ENCODE data around the gene ADGRV1.

Gene ADGRV1

DNA sequence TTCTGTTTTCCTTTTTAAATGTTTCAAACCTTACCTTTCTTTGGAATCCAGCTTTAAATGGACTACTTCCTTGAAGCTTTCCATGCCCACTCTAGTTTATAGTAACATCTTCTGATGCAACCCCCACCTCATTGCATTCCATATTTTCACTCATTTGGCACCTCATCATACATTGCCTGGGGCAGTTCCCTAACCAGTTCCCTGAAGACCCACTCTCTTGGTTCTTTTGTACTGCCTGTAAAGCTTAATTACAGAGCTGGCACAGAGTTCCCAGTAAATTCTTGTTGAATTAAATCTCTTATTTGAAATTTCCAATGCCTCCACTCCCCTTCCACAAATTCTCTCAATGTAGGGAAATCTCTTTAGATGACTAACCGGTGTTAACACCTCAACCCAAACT, 567.3 kb downstream of the ADGRV1 start:
- ChIA-PET CTCF (interaction anchor here (0.8 to 1.5 kb wide), 3 partner anchors 24 to 294 kb away, joined by 3 to 4 read pairs (median 3); no protein-coding TSS in a partner anchor), POLR2A (no interaction called here)
- TF ChIP-seq ZNF121 (tag by site-specific recombination; IDR thresholded peaks at IDR 0.05) (no peak), ZNF791 (tag by site-specific recombination; IDR thresholded peaks at IDR 0.05) (no peak), ZNF335 (tag by site-specific recombination; conservative IDR thresholded peaks at IDR 0.05) (0 out of 2 replicates have a peak, but pooled peaks have one; percentile 6)
- TF ChIP-seq, protein P1, sequence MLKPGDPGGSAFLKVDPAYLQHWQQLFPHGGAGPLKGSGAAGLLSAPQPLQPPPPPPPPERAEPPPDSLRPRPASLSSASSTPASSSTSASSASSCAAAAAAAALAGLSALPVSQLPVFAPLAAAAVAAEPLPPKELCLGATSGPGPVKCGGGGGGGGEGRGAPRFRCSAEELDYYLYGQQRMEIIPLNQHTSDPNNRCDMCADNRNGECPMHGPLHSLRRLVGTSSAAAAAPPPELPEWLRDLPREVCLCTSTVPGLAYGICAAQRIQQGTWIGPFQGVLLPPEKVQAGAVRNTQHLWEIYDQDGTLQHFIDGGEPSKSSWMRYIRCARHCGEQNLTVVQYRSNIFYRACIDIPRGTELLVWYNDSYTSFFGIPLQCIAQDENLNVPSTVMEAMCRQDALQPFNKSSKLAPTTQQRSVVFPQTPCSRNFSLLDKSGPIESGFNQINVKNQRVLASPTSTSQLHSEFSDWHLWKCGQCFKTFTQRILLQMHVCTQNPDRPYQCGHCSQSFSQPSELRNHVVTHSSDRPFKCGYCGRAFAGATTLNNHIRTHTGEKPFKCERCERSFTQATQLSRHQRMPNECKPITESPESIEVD (tag by site-specific recombination; IDR thresholded peaks at IDR 0.05): no peak
- Histone ChIP-seq H3K4me1 (ENCODE audit: control insufficient read depth, insufficient read depth, low read length) (peaks cover 9% of the 10 kb centered on the region), H3K36me3 (ENCODE audit: control insufficient read depth in 2 of 2, insufficient read depth in 1 of 2, low read length in 2 of 2) (no peaks in the 10 kb centered on the region), H3K9me3 (ENCODE audit: control insufficient read depth, insufficient read depth, low read depth, low read length) (no peaks in the 10 kb centered on the region), H3K4me3 (ENCODE audit: low read depth, low read length) (no peak overlapping the region), H3K27ac (ENCODE audit: extremely low read depth, low read depth, low read length) (no peak overlapping the region)

DNA sequence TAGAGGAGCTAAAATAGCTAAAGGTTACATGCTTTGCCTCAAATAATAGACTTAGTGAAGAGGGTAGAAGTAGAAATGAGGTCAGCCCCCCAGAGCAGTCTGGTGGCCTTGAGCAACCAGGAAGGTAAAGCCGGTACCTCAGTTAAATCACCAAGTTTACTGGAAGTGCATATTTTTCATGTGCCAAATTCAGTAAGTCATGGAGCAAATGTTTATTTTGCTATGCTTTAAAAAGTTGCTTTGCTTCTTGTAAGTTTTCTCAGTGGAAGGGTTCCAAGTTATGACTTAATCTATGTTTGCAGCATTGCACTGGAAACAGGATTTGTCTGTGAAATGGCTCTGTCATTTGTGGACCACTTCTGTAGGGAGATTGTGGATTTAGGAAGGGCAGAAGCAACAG, 567.9 kb downstream of the ADGRV1 start:
- H3K9me3 ChIP-seq (ENCODE audit: control insufficient read depth, insufficient read depth, low read depth, low read length): no peaks in the 10 kb centered on the region
- no peak overlapping the region for H3K4me3 ChIP-seq (ENCODE audit: low read depth, low read length)
- TF ChIP-seq ZNF23 (tag by site-specific recombination; IDR thresholded peaks at IDR 0.05; ENCODE audit: borderline replicate concordance) (no peak), ZNF366 (tag by site-specific recombination; conservative IDR thresholded peaks at IDR 0.05) (0 out of 2 replicates have a peak, but pooled peaks have one; percentile 25), ZNF48 (tag by site-specific recombination; IDR thresholded peaks at IDR 0.05) (no peak), FEZF1 (tag by site-specific recombination; IDR thresholded peaks at IDR 0.05) (peak; percentile 31; the same call in 1 of the 2 replicates)
- TF ChIP-seq, protein P2, sequence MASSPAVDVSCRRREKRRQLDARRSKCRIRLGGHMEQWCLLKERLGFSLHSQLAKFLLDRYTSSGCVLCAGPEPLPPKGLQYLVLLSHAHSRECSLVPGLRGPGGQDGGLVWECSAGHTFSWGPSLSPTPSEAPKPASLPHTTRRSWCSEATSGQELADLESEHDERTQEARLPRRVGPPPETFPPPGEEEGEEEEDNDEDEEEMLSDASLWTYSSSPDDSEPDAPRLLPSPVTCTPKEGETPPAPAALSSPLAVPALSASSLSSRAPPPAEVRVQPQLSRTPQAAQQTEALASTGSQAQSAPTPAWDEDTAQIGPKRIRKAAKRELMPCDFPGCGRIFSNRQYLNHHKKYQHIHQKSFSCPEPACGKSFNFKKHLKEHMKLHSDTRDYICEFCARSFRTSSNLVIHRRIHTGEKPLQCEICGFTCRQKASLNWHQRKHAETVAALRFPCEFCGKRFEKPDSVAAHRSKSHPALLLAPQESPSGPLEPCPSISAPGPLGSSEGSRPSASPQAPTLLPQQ (tag by site-specific recombination; IDR thresholded peaks at IDR 0.05): 0 out of 2 replicates have a peak, but pooled peaks have one; percentile 7
- TF ChIP-seq, protein P1 (tag by site-specific recombination; IDR thresholded peaks at IDR 0.05): 0 out of 2 replicates have a peak, but pooled peaks have one; percentile 15
- H3K4me1 ChIP-seq (ENCODE audit: control insufficient read depth, insufficient read depth, low read length): peaks cover 9% of the 10 kb centered on the region
- H3K36me3 ChIP-seq (ENCODE audit: control insufficient read depth in 2 of 2, insufficient read depth in 1 of 2, low read length in 2 of 2): no peaks in the 10 kb centered on the region
- no peak overlapping the region for H3K27ac ChIP-seq (ENCODE audit: extremely low read depth, low read depth, low read length)
- POLR2A ChIA-PET: no interaction called here
- CTCF ChIA-PET: interaction anchor here (0.8 to 1.5 kb wide), 2 partner anchors 24 to 194 kb away, joined by 3 to 4 read pairs; no protein-coding TSS in a partner anchor

DNA sequence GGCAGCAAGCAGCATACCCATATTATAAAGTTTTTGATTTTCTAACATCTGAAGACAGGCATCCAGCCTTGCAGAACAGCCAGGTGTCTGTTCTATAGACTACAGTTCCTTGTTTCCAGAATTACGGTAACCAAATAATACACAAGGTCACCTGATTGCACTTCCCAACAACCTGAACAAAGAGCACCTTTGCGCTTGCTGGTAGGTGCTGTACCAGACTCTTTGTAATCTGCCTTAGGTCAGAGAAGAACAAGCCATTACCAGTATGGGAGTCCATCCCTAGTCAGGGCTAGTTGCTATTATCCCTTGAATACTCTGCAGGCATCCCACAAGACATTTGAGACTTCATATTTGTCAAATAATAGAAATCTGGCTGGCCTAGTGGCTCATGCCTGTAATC, 568.3 kb downstream of the ADGRV1 start:
- Histone ChIP-seq H3K9me3 (ENCODE audit: control insufficient read depth, insufficient read depth, low read depth, low read length) (no peaks in the 10 kb centered on the region), H3K4me1 (ENCODE audit: control insufficient read depth, insufficient read depth, low read length) (peaks cover 9% of the 10 kb centered on the region), H3K36me3 (ENCODE audit: control insufficient read depth in 2 of 2, insufficient read depth in 1 of 2, low read length in 2 of 2) (no peaks in the 10 kb centered on the region), H3K27ac (ENCODE audit: extremely low read depth, low read depth, low read length) (no peak overlapping the region), H3K4me3 (ENCODE audit: low read depth, low read length) (no peak overlapping the region)
- POLR2A ChIA-PET: interaction anchor here (0.7 kb wide), 1 partner anchor 12 kb away, joined by 7 read pairs; no protein-coding TSS in a partner anchor
- CTCF ChIA-PET: interaction anchor here (1.3 kb wide), 1 partner anchor 257 kb away, joined by 4 read pairs; no protein-coding TSS in a partner anchor
- TF ChIP-seq ZBTB1 (tag by site-specific recombination; IDR thresholded peaks at IDR 0.05) (no peak), ZNF624 (tag by site-specific recombination; IDR thresholded peaks at IDR 0.05) (no peak), GFI1B (tag by site-specific recombination; IDR thresholded peaks at IDR 0.05) (no peak), OVOL3 (tag by site-specific recombination; IDR thresholded peaks at IDR 0.05) (no peak), ZNF585B (tag by site-specific recombination; IDR thresholded peaks at IDR 0.05) (no peak), TRIM28 (IDR thresholded peaks at IDR 0.05; ENCODE audit: borderline replicate concordance, low read length) (no peak), ZNF335 (tag by site-specific recombination; conservative IDR thresholded peaks at IDR 0.05) (no peak), ZNF426 (tag by site-specific recombination; IDR thresholded peaks at IDR 0.05) (no peak), MZF1 (tag by site-specific recombination; IDR thresholded peaks at IDR 0.05; ENCODE audit: borderline replicate concordance) (no peak), ZNF37A (tag by site-specific recombination; IDR thresholded peaks at IDR 0.05) (no peak)
- TF ChIP-seq, protein P3, sequence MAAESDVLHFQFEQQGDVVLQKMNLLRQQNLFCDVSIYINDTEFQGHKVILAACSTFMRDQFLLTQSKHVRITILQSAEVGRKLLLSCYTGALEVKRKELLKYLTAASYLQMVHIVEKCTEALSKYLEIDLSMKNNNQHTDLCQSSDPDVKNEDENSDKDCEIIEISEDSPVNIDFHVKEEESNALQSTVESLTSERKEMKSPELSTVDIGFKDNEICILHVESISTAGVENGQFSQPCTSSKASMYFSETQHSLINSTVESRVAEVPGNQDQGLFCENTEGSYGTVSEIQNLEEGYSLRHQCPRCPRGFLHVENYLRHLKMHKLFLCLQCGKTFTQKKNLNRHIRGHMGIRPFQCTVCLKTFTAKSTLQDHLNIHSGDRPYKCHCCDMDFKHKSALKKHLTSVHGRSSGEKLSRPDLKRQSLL (tag by site-specific recombination; IDR thresholded peaks at IDR 0.05): no peak
- TF ChIP-seq, protein P4, sequence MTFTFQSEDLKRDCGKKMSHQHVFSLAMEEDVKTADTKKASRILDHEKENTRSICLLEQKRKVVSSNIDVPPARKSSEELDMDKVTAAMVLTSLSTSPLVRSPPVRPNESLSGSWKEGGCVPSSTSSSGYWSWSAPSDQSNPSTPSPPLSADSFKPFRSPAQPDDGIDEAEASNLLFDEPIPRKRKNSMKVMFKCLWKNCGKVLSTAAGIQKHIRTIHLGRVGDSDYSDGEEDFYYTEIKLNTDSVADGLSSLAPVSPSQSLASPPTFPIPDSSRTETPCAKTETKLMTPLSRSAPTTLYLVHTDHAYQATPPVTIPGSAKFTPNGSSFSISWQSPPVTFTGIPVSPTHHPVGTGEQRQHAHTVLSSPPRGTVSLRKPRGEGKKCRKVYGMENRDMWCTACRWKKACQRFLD (tag by site-specific recombination; IDR thresholded peaks at IDR 0.05): no peak
- TF ChIP-seq, protein P5, sequence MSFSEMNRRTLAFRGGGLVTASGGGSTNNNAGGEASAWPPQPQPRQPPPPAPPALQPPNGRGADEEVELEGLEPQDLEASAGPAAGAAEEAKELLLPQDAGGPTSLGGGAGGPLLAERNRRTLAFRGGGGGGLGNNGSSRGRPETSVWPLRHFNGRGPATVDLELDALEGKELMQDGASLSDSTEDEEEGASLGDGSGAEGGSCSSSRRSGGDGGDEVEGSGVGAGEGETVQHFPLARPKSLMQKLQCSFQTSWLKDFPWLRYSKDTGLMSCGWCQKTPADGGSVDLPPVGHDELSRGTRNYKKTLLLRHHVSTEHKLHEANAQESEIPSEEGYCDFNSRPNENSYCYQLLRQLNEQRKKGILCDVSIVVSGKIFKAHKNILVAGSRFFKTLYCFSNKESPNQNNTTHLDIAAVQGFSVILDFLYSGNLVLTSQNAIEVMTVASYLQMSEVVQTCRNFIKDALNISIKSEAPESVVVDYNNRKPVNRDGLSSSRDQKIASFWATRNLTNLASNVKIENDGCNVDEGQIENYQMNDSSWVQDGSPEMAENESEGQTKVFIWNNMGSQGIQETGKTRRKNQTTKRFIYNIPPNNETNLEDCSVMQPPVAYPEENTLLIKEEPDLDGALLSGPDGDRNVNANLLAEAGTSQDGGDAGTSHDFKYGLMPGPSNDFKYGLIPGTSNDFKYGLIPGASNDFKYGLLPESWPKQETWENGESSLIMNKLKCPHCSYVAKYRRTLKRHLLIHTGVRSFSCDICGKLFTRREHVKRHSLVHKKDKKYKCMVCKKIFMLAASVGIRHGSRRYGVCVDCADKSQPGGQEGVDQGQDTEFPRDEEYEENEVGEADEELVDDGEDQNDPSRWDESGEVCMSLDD (tag by site-specific recombination; IDR thresholded peaks at IDR 0.05): no peak
